Testis (tissue), 2 donors: ENCODE data around the gene TNS1.

ENCODE experiments used
- CTCF ChIP-seq, 3 experiments: fragments of 450-650 bp in 2 of 3; fragments of 200-600 bp in 1 of 3; sonication (generic) in 1 of 3; IDR thresholded peaks; one replicate each; pipeline ENCODE4 v1.5.1; 2016 to 2019; ENCODE audit warnings: antibody characterized with exemption in 3 of 3, mild to moderate bottlenecking in 2 of 3, moderate library complexity in 1 of 3
- POLR2A ChIP-seq: fragments of 450-650 bp; IDR thresholded peaks from one replicate; pipeline ENCODE4 v1.6.1; 2017; ENCODE audit warnings: antibody characterized with exemption, mild to moderate bottlenecking, moderate library complexity

- TF ChIP-seq CTCF (IDR thresholded peaks at IDR 0.05): no peak
- no peak for TF ChIP-seq POLR2A
Measured at GRCh38 chr2:217803653-217803960, 199.2 kb downstream of the TNS1 start.
